Neutrophil (primary cell): ENCODE data around the gene SH3D21.
A peak's percentile ranks its signal among the peaks of the same experiment; 100 is the strongest.

Source experiments
- H3K27ac ChIP-seq: fragments of 200-600 bp; sonication (generic); 2 replicates; pipeline ENCODE4 v1.5.1; 2016; ENCODE audit warnings: mild to moderate bottlenecking, moderate library complexity
- H3K27me3 ChIP-seq: fragments of 200-600 bp; sonication (generic); 2 replicates; pipeline ENCODE4 v1.6.0; 2016; ENCODE audit warnings: mild to moderate bottlenecking
- H3K36me3 ChIP-seq: fragments of 200-600 bp; sonication (generic); 2 replicates; pipeline ENCODE4 v1.5.1; 2017
- H3K4me1 ChIP-seq, 2 experiments: fragments of 200-600 bp in 1 of 2; sonication (generic) in 1 of 2; 1 replicate in 1 of 2; 2 replicates in 1 of 2; pipeline versions ENCODE4 v1.5.1 to v1.6.1; 2013 to 2016; ENCODE audit warnings: low read depth in 1 of 2, low read length in 1 of 2, mild to moderate bottlenecking in 1 of 2, moderate library complexity in 1 of 2; ENCODE audit not compliant: control insufficient read depth in 1 of 2, insufficient read depth in 1 of 2
- H3K4me3 ChIP-seq, 2 experiments: fragments of 200-600 bp in 1 of 2; sonication (generic) in 1 of 2; 1 replicate in 1 of 2; 2 replicates in 1 of 2; pipeline ENCODE4 v1.5.1; 2013 to 2016; ENCODE audit warnings: low read depth in 1 of 2, low read length in 1 of 2, mild to moderate bottlenecking in 1 of 2, moderate library complexity in 1 of 2
- H3K9me3 ChIP-seq: fragments of 200-600 bp; sonication (generic); 2 replicates; pipeline ENCODE4 v1.5.1; 2016
- TF ChIP-seq, protein P1 (sequence below): fragments of 200-600 bp; sonication (generic); IDR thresholded peaks from 2 replicates; pipeline ENCODE4 v1.5.1; 2016; ENCODE audit warnings: antibody characterized with exemption

Gene SH3D21

DNA sequence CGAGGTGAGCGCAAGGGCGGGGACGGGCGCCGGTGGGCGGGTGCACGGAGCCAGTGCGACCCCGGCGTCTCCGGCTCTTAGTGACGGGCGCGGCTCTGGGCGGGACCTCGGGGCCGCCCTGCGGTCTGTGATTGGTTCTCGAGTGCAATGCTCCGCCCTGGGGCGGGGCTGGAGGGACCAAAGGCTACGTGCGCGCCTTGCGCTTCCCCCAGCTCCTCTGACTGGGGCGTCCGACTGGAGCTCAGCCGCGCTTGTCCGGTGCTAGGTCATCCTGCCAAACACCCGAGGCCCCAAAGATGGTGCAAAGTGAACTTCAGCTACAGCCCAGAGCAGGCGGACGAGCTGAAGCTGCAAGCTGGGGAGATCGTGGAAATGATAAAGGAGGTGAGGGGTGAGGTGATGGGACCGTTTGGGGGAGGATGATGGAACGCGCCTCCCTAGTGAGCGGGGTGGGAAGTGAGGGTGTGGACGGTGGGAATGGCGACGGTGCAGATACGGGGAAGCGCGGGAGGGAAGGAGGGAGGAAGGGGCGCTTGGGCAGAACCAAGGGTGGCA, 811 bp downstream of the SH3D21 start:
- TF ChIP-seq, protein P1, sequence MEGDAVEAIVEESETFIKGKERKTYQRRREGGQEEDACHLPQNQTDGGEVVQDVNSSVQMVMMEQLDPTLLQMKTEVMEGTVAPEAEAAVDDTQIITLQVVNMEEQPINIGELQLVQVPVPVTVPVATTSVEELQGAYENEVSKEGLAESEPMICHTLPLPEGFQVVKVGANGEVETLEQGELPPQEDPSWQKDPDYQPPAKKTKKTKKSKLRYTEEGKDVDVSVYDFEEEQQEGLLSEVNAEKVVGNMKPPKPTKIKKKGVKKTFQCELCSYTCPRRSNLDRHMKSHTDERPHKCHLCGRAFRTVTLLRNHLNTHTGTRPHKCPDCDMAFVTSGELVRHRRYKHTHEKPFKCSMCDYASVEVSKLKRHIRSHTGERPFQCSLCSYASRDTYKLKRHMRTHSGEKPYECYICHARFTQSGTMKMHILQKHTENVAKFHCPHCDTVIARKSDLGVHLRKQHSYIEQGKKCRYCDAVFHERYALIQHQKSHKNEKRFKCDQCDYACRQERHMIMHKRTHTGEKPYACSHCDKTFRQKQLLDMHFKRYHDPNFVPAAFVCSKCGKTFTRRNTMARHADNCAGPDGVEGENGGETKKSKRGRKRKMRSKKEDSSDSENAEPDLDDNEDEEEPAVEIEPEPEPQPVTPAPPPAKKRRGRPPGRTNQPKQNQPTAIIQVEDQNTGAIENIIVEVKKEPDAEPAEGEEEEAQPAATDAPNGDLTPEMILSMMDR, result peak; percentile 28
- H3K36me3 ChIP-seq, result peaks cover 22% of the 10 kb centered on the region
- peak overlapping the region; percentile 84 to 89 for H3K4me3 ChIP-seq

DNA sequence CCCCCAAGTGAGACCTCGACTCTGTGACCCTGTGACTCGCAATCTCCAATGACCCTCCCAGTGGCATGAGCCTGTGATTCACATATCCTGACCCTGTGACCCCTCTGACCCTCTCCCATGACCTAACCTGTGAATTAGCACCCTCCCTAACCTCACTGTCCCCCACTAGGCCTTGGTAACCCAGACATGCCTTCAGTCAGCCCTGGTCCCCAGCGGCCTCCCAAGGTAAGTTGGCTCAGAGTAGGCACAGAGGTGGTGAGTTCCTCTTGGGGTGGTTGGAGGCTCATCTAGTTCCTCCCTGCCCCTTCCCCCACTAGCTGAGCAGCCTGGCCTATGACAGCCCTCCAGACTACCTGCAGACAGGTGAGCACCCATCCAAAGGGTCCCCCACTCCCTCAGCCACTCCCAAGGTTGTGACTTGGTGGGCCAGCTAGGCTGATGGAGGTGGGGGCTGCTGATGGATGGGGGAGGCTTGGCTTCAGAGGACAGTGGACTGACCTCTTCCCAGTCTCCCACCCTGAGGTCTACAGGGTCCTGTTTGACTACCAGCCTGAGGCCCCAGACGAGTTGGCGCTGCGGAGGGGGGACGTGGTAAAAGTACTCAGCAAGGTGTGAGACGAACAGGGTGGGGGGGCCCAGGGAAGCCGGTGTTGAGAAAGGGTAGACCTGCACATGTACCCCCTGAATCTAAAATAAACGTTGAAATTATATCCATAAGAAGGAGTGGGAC, 1.6 kb downstream of the SH3D21 start:
- Histone ChIP-seq H3K27me3 (no peaks in the 10 kb centered on the region), H3K27ac (peak overlapping the region; percentile 80), H3K4me1 (peaks cover 40 to 44% of the 10 kb centered on the region in 2 experiments), H3K4me3 (peak overlapping the region; percentile 84 to 89), H3K9me3 (no peaks in the 10 kb centered on the region), H3K36me3 (peaks cover 14% of the 10 kb centered on the region)
- TF ChIP-seq, protein P1, result no peak

More for the DNA sequence above, 811 bp downstream of the SH3D21 start:
- no peaks in the 10 kb centered on the region for H3K27me3 ChIP-seq
- no peaks in the 10 kb centered on the region for H3K9me3 ChIP-seq
- H3K4me1 ChIP-seq, result peaks cover 40 to 44% of the 10 kb centered on the region in 2 experiments
- peak overlapping the region; percentile 80 for H3K27ac ChIP-seq

DNA sequence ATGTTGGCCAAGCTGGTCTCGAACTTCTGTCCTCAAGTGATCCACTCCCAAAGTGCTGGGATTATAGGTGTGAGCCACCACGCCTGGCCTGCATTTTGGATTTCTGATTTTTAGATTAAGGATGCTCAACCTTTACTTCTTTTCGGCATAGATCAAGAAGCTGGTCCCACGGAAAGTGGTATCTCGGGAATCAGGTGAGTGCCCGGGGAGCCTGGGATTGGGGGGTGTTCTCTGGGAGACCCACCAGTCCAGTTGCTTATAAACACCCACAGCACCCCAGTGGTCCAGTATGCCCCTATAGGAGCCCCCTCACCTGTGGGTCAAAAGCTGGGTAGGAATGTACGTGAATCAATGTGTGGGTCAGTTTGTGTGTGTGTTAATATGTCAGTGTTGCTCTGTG, 3.2 kb downstream of the SH3D21 start:
- H3K27me3 ChIP-seq, result no peaks in the 10 kb centered on the region
- H3K4me3 ChIP-seq, result no peak overlapping the region
- H3K27ac ChIP-seq, result no peak overlapping the region
- no peaks in the 10 kb centered on the region for H3K36me3 ChIP-seq
- TF ChIP-seq, protein P1, result no peak
- peaks cover 34 to 38% of the 10 kb centered on the region in 2 experiments for H3K4me1 ChIP-seq
- no peaks in the 10 kb centered on the region for H3K9me3 ChIP-seq

DNA sequence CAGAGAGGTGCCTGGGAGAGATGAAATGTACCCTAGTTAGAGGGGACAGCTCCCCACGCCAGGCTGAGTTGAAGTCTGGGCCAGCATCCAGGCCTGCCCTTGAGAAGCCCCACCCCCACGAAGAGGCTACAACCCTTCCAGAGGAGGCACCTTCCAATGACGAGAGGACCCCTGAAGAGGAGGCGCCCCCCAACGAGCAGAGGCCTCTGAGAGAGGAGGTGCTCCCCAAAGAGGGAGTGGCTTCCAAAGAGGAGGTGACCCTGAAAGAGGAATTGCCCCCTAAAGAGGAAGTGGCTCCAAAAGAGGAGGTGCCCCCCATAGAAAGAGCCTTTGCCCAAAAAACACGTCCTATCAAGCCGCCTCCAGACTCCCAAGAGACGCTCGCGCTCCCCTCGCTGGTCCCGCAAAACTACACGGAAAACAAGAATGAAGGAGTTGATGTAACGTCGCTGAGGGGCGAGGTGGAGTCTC, 14.2 kb downstream of the SH3D21 start:
- Histone ChIP-seq H3K9me3 (no peaks in the 10 kb centered on the region), H3K4me3 (peak overlapping the region; percentile 50 to 82), H3K4me1 (peaks cover 38 to 41% of the 10 kb centered on the region in 2 experiments), H3K27ac (peak overlapping the region; percentile 15), H3K27me3 (peaks cover 54% of the 10 kb centered on the region), H3K36me3 (no peaks in the 10 kb centered on the region)
- TF ChIP-seq, protein P1, result no peak

DNA sequence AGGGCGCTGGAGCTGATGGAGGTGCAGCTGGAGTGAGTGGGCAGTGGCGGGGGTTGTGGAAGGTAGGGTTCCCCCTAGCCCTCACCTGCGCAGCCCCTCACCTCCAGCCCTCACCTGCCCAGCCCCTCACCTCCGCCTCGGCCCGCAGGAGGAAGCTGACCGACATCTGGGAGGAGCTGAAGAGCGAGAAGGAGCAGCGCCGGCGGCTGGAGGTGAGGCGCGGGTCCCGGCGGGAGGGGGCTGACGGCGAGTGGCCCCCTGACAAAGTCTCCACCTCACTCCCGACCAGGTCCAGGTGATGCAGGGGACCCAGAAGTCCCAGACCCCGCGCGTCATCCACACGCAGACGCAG, 14.6 kb downstream of the SH3D21 start:
- peaks cover 38 to 41% of the 10 kb centered on the region in 2 experiments for H3K4me1 ChIP-seq
- TF ChIP-seq, protein P1, result no peak
- peaks cover 58% of the 10 kb centered on the region for H3K27me3 ChIP-seq
- no peaks in the 10 kb centered on the region for H3K36me3 ChIP-seq
- H3K27ac ChIP-seq, result peak overlapping the region; percentile 15
- H3K4me3 ChIP-seq, result peak overlapping the region; percentile 50 to 82
- no peaks in the 10 kb centered on the region for H3K9me3 ChIP-seq
